Neural progenitor cell (in vitro differentiated cells): ENCODE measurements around the gene PLAC8.
"Not testable (repeated sequence)": the region's sequence is repeated elsewhere in the genome, so short reads cannot be mapped to it uniquely, and the experiment has no call there.

Experiments
- CTCF ChIP-seq: fragments of 200-600 bp; sonication (generic); IDR thresholded peaks from 2 replicates; pipeline ENCODE4 v1.5.1; 2017; ENCODE audit warnings: antibody characterized with exemption, mild to moderate bottlenecking
- EZH2 ChIP-seq: fragments of 200-600 bp; sonication (generic); IDR thresholded peaks from 2 replicates; pipeline ENCODE4 v1.6.1; 2017; ENCODE audit warnings: antibody characterized with exemption, mild to moderate bottlenecking, moderate library complexity

GRCh38 chr4:83043157-83043556, 71.4 kb downstream of the PLAC8 start:
- TF ChIP-seq CTCF, EZH2: not testable (repeated sequence)
